Glutamatergic neuron (in vitro differentiated cells): ENCODE results near the gene RPS6KA5. TPM values are rescaled to one million over a fixed set of nuclear protein-coding genes. Genes with fewer than 3 reads are reported as not detected.

Experiments used
- DNase-seq: peaks from one replicate; pipeline ENCODE4 v3.0.0; 2022
- H3K27ac Mint-ChIP-seq: one replicate; pipeline ENCODE4 v1.8.0; 2020; ENCODE audit warnings: mild to moderate bottlenecking, mixed read lengths, inconsistent platforms; ENCODE audit not compliant: unreplicated experiment
- H3K27me3 Mint-ChIP-seq: one replicate; pipeline ENCODE4 v1.8.0; 2020; ENCODE audit warnings: mild to moderate bottlenecking, moderate library complexity, mixed read lengths, inconsistent platforms; ENCODE audit not compliant: unreplicated experiment
- H3K36me3 Mint-ChIP-seq: one replicate; pipeline ENCODE4 v1.8.0; 2020; ENCODE audit warnings: mild to moderate bottlenecking, mixed read lengths, inconsistent platforms; ENCODE audit not compliant: unreplicated experiment
- H3K4me1 Mint-ChIP-seq: one replicate; pipeline ENCODE4 v1.8.0; 2020; ENCODE audit warnings: mild to moderate bottlenecking, low read depth, mixed read lengths, inconsistent platforms; ENCODE audit not compliant: unreplicated experiment
- H3K4me3 Mint-ChIP-seq: one replicate; pipeline ENCODE4 v1.8.0; 2020; ENCODE audit warnings: mild to moderate bottlenecking, mixed read lengths, inconsistent platforms; ENCODE audit not compliant: unreplicated experiment
- H3K9me3 Mint-ChIP-seq: one replicate; pipeline ENCODE4 v1.8.0; 2020; ENCODE audit warnings: mild to moderate bottlenecking, moderate library complexity, mixed read lengths, inconsistent platforms; ENCODE audit not compliant: unreplicated experiment
- CTCF ChIP-seq: fragments of 200-600 bp; sonication (generic); IDR thresholded peaks from one replicate; pipeline ENCODE4 v1.5.0; 2021; ENCODE audit not compliant: partially characterized antibody, unreplicated experiment
- total RNA-seq: library from RNA; stranded (reverse); fragmentation: NEBNext Ultra II Directional; extraction: Animal tissue kit (Norgen Biotek cat#: 25700); gene quantifications from one replicate; pipeline ENCODE4 v1.2.1, GENCODE V29; 2021; ENCODE audit not compliant: unreplicated experiment

The RPS6KA5 gene
- total RNA-seq, 1 donor from 2014 or later, result 3.8 TPM

- no peaks in the 10 kb centered on the region for H3K9me3 Mint-ChIP-seq
- no peaks in the 10 kb centered on the region for H3K4me1 Mint-ChIP-seq
- H3K36me3 Mint-ChIP-seq, result no peaks in the 10 kb centered on the region
- no peaks in the 10 kb centered on the region for H3K27me3 Mint-ChIP-seq
- no peak overlapping the region for H3K4me3 Mint-ChIP-seq
- H3K27ac Mint-ChIP-seq, result no peak overlapping the region
- no peak for TF ChIP-seq CTCF
- no peak for DNase-seq
Observed at GRCh38 chr14:90966493-90966892, 93.9 kb downstream of the RPS6KA5 start.

GRCh38 chr14:90965765-90966164 is 94.7 kb downstream of the RPS6KA5 start:
- Mint-ChIP-seq H3K9me3 (no peaks in the 10 kb centered on the region), H3K36me3 (no peaks in the 10 kb centered on the region), H3K4me3 (no peak overlapping the region), H3K27ac (no peak overlapping the region), H3K4me1 (no peaks in the 10 kb centered on the region), H3K27me3 (no peaks in the 10 kb centered on the region)
- TF ChIP-seq CTCF, result no peak
- no peak for DNase-seq

GRCh38 chr14:90963343-90963742 is 97.1 kb downstream of the RPS6KA5 start:
- no peaks in the 10 kb centered on the region for H3K9me3 Mint-ChIP-seq
- H3K4me3 Mint-ChIP-seq, result no peak overlapping the region
- DNase-seq, result no peak
- no peak overlapping the region for H3K27ac Mint-ChIP-seq
- no peaks in the 10 kb centered on the region for H3K4me1 Mint-ChIP-seq
- H3K27me3 Mint-ChIP-seq, result no peaks in the 10 kb centered on the region
- TF ChIP-seq CTCF, result no peak
- H3K36me3 Mint-ChIP-seq, result no peaks in the 10 kb centered on the region

GRCh38 chr14:90962505-90963109 is 97.8 kb downstream of the RPS6KA5 start:
- no peaks in the 10 kb centered on the region for H3K9me3 Mint-ChIP-seq
- no peaks in the 10 kb centered on the region for H3K36me3 Mint-ChIP-seq
- no peaks in the 10 kb centered on the region for H3K27me3 Mint-ChIP-seq
- no peak overlapping the region for H3K27ac Mint-ChIP-seq
- TF ChIP-seq CTCF, result no peak
- no peaks in the 10 kb centered on the region for H3K4me1 Mint-ChIP-seq
- H3K4me3 Mint-ChIP-seq, result no peak overlapping the region
- no peak for DNase-seq

- DNase-seq, result no peak
- Mint-ChIP-seq H3K4me3 (no peak overlapping the region), H3K36me3 (no peaks in the 10 kb centered on the region), H3K4me1 (no peaks in the 10 kb centered on the region), H3K27ac (no peak overlapping the region), H3K9me3 (no peaks in the 10 kb centered on the region), H3K27me3 (no peaks in the 10 kb centered on the region)
- no peak for TF ChIP-seq CTCF
Observed at GRCh38 chr14:90960818-90961217, 99.6 kb downstream of the RPS6KA5 start.
